ENCODE data around the gene NRCAM.
A peak's percentile ranks its signal among the peaks of the same experiment; 100 is the strongest.

Gene NRCAM

DNA sequence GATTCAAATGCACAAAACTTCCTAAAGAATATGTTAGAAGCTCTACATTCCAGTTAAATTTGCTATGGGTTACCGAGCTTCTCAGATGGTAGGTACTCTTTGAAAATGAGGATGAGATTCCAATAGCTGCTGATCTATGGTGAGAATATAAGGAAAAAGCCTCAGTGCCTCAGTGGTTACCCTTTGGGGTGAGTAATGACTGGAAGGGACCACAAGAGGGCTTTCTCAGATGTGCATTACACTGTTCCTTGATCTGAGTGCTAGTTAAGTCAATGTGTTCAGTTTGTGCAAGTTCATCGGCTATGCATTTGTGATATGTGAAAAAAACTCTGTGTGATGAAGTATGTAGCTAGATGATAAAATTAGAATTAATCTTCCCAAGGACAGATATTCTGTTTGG is 3.5 kb downstream of the NRCAM start:
- no peak for TF ChIP-seq SNAI2 (CRISPR knock-in tag; IDR thresholded peaks at IDR 0.05)
- no peak for TF ChIP-seq ZFP30 (CRISPR knock-in tag; IDR thresholded peaks at IDR 0.05)
- no peak for TF ChIP-seq TCF4 (CRISPR knock-in tag; IDR thresholded peaks at IDR 0.05; ENCODE audit: borderline replicate concordance)
- TF ChIP-seq ZFP3 (CRISPR knock-in tag; IDR thresholded peaks at IDR 0.05), result no peak
- no peak for TF ChIP-seq BACH2 (CRISPR knock-in tag; IDR thresholded peaks at IDR 0.05; ENCODE audit: borderline replicate concordance)
- TF ChIP-seq, protein P1, sequence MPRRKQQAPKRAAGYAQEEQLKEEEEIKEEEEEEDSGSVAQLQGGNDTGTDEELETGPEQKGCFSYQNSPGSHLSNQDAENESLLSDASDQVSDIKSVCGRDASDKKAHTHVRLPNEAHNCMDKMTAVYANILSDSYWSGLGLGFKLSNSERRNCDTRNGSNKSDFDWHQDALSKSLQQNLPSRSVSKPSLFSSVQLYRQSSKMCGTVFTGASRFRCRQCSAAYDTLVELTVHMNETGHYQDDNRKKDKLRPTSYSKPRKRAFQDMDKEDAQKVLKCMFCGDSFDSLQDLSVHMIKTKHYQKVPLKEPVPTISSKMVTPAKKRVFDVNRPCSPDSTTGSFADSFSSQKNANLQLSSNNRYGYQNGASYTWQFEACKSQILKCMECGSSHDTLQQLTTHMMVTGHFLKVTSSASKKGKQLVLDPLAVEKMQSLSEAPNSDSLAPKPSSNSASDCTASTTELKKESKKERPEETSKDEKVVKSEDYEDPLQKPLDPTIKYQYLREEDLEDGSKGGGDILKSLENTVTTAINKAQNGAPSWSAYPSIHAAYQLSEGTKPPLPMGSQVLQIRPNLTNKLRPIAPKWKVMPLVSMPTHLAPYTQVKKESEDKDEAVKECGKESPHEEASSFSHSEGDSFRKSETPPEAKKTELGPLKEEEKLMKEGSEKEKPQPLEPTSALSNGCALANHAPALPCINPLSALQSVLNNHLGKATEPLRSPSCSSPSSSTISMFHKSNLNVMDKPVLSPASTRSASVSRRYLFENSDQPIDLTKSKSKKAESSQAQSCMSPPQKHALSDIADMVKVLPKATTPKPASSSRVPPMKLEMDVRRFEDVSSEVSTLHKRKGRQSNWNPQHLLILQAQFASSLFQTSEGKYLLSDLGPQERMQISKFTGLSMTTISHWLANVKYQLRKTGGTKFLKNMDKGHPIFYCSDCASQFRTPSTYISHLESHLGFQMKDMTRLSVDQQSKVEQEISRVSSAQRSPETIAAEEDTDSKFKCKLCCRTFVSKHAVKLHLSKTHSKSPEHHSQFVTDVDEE (CRISPR knock-in tag; IDR thresholded peaks at IDR 0.05), result no peak
- TF ChIP-seq RARB (CRISPR knock-in tag; IDR thresholded peaks at IDR 0.05), result no peak
- TF ChIP-seq ZC3H10 (CRISPR knock-in tag; IDR thresholded peaks at IDR 0.05), result no peak
- no peak for TF ChIP-seq GLIS3 (CRISPR knock-in tag; IDR thresholded peaks at IDR 0.05)
- TF ChIP-seq OSR1 (CRISPR knock-in tag; IDR thresholded peaks at IDR 0.05), result no peak
- TF ChIP-seq CSDC2 (CRISPR knock-in tag; IDR thresholded peaks at IDR 0.05), result no peak
- TF ChIP-seq, protein P2, sequence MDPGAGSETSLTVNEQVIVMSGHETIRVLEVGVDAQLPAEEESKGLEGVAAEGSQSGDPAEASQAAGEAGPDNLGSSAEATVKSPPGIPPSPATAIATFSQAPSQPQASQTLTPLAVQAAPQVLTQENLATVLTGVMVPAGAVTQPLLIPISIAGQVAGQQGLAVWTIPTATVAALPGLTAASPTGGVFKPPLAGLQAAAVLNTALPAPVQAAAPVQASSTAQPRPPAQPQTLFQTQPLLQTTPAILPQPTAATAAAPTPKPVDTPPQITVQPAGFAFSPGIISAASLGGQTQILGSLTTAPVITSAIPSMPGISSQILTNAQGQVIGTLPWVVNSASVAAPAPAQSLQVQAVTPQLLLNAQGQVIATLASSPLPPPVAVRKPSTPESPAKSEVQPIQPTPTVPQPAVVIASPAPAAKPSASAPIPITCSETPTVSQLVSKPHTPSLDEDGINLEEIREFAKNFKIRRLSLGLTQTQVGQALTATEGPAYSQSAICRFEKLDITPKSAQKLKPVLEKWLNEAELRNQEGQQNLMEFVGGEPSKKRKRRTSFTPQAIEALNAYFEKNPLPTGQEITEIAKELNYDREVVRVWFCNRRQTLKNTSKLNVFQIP (CRISPR knock-in tag; IDR thresholded peaks at IDR 0.05; ENCODE audit: borderline replicate concordance, low read depth), result no peak
- TF ChIP-seq, protein P3, sequence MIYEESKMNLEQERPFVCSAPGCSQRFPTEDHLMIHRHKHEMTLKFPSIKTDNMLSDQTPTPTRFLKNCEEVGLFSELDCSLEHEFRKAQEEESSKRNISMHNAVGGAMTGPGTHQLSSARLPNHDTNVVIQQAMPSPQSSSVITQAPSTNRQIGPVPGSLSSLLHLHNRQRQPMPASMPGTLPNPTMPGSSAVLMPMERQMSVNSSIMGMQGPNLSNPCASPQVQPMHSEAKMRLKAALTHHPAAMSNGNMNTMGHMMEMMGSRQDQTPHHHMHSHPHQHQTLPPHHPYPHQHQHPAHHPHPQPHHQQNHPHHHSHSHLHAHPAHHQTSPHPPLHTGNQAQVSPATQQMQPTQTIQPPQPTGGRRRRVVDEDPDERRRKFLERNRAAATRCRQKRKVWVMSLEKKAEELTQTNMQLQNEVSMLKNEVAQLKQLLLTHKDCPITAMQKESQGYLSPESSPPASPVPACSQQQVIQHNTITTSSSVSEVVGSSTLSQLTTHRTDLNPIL (CRISPR knock-in tag; IDR thresholded peaks at IDR 0.05; ENCODE audit: low read depth), result no peak
- TF ChIP-seq ZNF8 (CRISPR knock-in tag; IDR thresholded peaks at IDR 0.05), result no peak
- TF ChIP-seq ZNF565 (CRISPR knock-in tag; conservative IDR thresholded peaks at IDR 0.05; ENCODE audit: low read depth), result no peak
- peak; percentile 66 for ATAC-seq

DNA sequence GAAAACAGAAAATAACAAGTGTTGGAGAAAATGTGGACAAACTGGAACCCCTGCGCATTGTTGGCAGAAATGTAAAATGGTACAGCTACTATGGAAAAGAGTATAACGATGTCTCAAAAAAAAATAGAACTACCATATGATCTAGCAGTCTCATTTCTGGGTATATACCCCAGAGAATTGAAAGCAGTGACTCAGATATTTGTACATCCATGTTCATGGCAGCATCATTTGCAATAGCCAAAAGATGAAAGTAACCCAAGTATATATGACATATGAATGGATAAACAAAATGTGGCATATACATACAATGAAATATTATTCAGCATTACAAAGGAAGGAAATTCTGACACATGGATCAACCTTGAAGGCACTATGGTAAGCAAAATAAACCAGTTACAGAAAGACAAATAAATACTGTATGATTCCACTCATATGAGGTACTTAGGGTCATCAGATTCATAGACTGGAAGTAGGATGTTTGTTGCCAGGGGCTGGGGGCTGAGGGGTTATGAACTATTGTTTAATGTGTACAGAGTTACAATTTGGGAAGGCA is 4.9 kb downstream of the NRCAM start:
- TF ChIP-seq GLIS3 (CRISPR knock-in tag; IDR thresholded peaks at IDR 0.05) (no peak), PPARA (CRISPR knock-in tag; IDR thresholded peaks at IDR 0.05; ENCODE audit: borderline replicate concordance) (no peak), ZC3H10 (CRISPR knock-in tag; IDR thresholded peaks at IDR 0.05) (no peak), OSR1 (CRISPR knock-in tag; IDR thresholded peaks at IDR 0.05) (no peak)
- TF ChIP-seq, protein P4, sequence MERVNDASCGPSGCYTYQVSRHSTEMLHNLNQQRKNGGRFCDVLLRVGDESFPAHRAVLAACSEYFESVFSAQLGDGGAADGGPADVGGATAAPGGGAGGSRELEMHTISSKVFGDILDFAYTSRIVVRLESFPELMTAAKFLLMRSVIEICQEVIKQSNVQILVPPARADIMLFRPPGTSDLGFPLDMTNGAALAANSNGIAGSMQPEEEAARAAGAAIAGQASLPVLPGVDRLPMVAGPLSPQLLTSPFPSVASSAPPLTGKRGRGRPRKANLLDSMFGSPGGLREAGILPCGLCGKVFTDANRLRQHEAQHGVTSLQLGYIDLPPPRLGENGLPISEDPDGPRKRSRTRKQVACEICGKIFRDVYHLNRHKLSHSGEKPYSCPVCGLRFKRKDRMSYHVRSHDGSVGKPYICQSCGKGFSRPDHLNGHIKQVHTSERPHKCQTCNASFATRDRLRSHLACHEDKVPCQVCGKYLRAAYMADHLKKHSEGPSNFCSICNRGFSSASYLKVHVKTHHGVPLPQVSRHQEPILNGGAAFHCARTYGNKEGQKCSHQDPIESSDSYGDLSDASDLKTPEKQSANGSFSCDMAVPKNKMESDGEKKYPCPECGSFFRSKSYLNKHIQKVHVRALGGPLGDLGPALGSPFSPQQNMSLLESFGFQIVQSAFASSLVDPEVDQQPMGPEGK (CRISPR knock-in tag; IDR thresholded peaks at IDR 0.05; ENCODE audit: borderline replicate concordance), result no peak
- ATAC-seq, result no peak

DNA sequence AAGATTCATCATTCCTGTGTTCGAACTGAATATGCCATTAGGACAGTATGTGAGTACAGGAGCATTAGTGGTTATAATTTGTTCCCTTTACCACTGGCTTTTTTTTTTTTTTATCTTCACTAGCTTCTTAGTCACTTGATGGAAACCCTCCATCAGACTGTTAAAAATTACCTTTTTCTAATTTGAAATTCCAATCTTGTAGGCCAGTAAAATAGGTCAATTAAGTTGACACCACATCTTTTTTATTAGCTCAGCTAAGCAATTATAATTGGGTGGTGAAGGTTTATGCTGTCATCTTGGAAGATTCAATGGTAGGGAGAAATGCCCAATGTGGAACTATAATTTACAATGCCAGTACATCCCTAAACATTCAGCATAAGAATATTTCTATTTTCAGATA is 6.1 kb downstream of the NRCAM start:
- no peak for ATAC-seq
- TF ChIP-seq, protein P2 (CRISPR knock-in tag; IDR thresholded peaks at IDR 0.05; ENCODE audit: borderline replicate concordance, low read depth), result no peak
- no peak for TF ChIP-seq ISL1 (CRISPR knock-in tag; IDR thresholded peaks at IDR 0.05)
- TF ChIP-seq, protein P1 (CRISPR knock-in tag; IDR thresholded peaks at IDR 0.05), result no peak
- no peak for TF ChIP-seq ZC3H10 (CRISPR knock-in tag; IDR thresholded peaks at IDR 0.05)
- TF ChIP-seq, protein P3 (CRISPR knock-in tag; IDR thresholded peaks at IDR 0.05; ENCODE audit: low read depth), result no peak
- TF ChIP-seq, protein P5, sequence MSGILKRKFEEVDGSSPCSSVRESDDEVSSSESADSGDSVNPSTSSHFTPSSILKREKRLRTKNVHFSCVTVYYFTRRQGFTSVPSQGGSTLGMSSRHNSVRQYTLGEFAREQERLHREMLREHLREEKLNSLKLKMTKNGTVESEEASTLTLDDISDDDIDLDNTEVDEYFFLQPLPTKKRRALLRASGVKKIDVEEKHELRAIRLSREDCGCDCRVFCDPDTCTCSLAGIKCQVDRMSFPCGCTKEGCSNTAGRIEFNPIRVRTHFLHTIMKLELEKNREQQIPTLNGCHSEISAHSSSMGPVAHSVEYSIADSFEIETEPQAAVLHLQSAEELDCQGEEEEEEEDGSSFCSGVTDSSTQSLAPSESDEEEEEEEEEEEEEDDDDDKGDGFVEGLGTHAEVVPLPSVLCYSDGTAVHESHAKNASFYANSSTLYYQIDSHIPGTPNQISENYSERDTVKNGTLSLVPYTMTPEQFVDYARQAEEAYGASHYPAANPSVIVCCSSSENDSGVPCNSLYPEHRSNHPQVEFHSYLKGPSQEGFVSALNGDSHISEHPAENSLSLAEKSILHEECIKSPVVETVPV (CRISPR knock-in tag; IDR thresholded peaks at IDR 0.05), result no peak
- TF ChIP-seq ARNTL (CRISPR knock-in tag; IDR thresholded peaks at IDR 0.05; ENCODE audit: borderline replicate concordance, low read depth), result no peak
- no peak for TF ChIP-seq SNAI2 (CRISPR knock-in tag; IDR thresholded peaks at IDR 0.05)
- TF ChIP-seq ZNF8 (CRISPR knock-in tag; IDR thresholded peaks at IDR 0.05), result no peak
- TF ChIP-seq RARB (CRISPR knock-in tag; IDR thresholded peaks at IDR 0.05), result no peak
- no peak for TF ChIP-seq TCF4 (CRISPR knock-in tag; IDR thresholded peaks at IDR 0.05; ENCODE audit: borderline replicate concordance)
- no peak for TF ChIP-seq TOX (CRISPR knock-in tag; IDR thresholded peaks at IDR 0.05; ENCODE audit: borderline replicate concordance)
- no peak for TF ChIP-seq OSR1 (CRISPR knock-in tag; IDR thresholded peaks at IDR 0.05)
- no peak for TF ChIP-seq ZNF565 (CRISPR knock-in tag; conservative IDR thresholded peaks at IDR 0.05; ENCODE audit: low read depth)
- no peak for TF ChIP-seq ZFP30 (CRISPR knock-in tag; IDR thresholded peaks at IDR 0.05)
- no peak for TF ChIP-seq GLIS3 (CRISPR knock-in tag; IDR thresholded peaks at IDR 0.05)
